GM15510 (cell line): ENCODE data around the gene OR5I1.

ENCODE experiments used
- POLR2A ChIP-seq: IDR thresholded peaks from 3 replicates; pipeline ENCODE4 v1.6.1; 2011; ENCODE audit warnings: borderline replicate concordance; ENCODE audit not compliant: insufficient read length; ENCODE audit errors: extremely low read depth

The OR5I1 gene

GRCh38 chr11:55936300-55936699, at the start of gene OR5I1:
Gene OR5I1 (minus strand): TSS chr11:55936400. CDS start chr11:55936400, 0 bp downstream.
- no peak for TF ChIP-seq POLR2A

GRCh38 chr11:55970935-55971334, 34.7 kb upstream of the OR5I1 start:
- TF ChIP-seq POLR2A: no peak

GRCh38 chr11:55969845-55970244, 33.6 kb upstream of the OR5I1 start, which contains the start of gene OR10AG1:
Gene OR10AG1 (minus strand): TSS chr11:55969945. CDS start chr11:55969907, 38 bp downstream.
- TF ChIP-seq POLR2A: no peak

GRCh38 chr11:55967914-55968313, 31.7 kb upstream of the OR5I1 start:
- TF ChIP-seq POLR2A: no peak

GRCh38 chr11:55966391-55966790, 30.2 kb upstream of the OR5I1 start:
- no peak for TF ChIP-seq POLR2A

GRCh38 chr11:55956521-55956920, 20.3 kb upstream of the OR5I1 start:
- TF ChIP-seq POLR2A: no peak

GRCh38 chr11:55949330-55949729, 13.1 kb upstream of the OR5I1 start:
- no peak for TF ChIP-seq POLR2A

GRCh38 chr11:55942785-55943392, 6.7 kb upstream of the OR5I1 start:
- no peak for TF ChIP-seq POLR2A

- TF ChIP-seq POLR2A: no peak
Measured at GRCh38 chr11:55920537-55920936, 15.7 kb downstream of the OR5I1 start.

GRCh38 chr11:55914482-55914881, 21.7 kb downstream of the OR5I1 start, which contains the start of gene OR5W2:
Gene OR5W2 (minus strand): TSS chr11:55914582. CDS start chr11:55914582, 0 bp downstream.
- TF ChIP-seq POLR2A: no peak

- no peak for TF ChIP-seq POLR2A
Measured at GRCh38 chr11:55902308-55902707, 33.9 kb downstream of the OR5I1 start.

- no peak for TF ChIP-seq POLR2A
Measured at GRCh38 chr11:55895216-55895615, 41.0 kb downstream of the OR5I1 start.
